Stimulated activated CD8-positive, alpha-beta memory T cell treated with anti-CD3 and anti-CD28 coated beads, Interleukin-15, amount 100 ng/mL, for 48 hours (primary cell): ENCODE measurements around the gene SLC2A1.
"Not testable (repeated sequence)": the region's sequence is repeated elsewhere in the genome, so short reads cannot be mapped to it uniquely, and the experiment has no call there.

Experiments used
- DNase-seq, 2 donors: peaks; one replicate each; pipeline ENCODE4 v3.0.0-alpha.2; 2020; ENCODE audit warnings: low read depth in 2 of 2

The SLC2A1 gene

GRCh38 chr1:42899960-42900359, 58.7 kb downstream of the SLC2A1 start:
- DNase-seq, result not testable (repeated sequence)

DNA sequence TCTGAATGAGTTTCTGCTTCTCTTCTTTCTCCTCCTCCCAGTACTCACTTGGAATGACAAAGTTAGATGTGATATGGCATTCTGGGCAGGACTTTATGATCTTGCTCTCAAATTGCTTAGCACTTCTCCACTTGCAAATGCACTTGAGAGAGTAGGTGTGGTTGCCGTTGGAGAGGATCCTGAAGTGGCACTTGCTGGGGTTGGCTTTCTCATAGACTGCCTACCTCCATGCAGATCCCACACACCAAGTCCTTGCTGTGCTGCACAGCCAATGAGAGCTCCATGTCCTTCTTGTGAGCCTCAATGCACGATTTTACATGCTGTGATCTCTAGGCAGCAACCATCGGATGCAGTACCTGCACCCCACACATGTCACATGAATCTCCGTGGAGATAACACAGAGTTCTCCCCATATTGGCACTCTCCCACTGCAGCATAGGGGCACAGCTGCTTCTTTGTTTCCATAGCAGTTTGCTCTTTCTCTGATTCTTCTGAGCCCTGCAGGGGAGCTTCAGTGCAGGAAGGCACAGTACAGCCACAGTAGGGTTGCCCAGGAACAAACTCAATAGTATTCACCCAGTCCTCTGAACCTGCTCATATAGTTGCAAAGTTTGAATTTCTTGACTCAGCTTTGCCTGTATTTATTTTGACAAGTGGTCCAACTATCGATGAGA, 67.1 kb downstream of the SLC2A1 start:
- DNase-seq, result no peak

DNA sequence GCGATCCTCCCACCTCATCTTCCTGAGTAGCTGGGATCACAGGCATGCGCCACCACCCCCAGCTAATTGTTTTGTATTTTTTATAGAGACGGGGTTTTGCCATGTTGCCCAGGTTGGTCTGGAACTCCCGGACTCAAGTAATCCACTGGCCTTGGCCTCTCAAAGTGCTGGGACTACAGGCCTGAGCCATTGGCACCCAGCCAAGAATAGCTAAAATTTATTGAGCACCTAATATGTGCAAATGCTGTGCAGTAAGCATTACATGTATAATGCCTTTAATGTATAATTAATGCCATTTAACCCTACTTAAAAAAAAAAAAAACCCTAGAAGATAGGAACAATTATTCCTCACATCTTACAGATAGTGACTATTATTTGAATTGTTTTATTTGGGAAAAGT, 69.4 kb downstream of the SLC2A1 start:
- DNase-seq, result no peak

- DNase-seq, result no peak
These were observed 70.5 kb downstream of the SLC2A1 start for GRCh38 chr1:42888013-42888633.

DNA sequence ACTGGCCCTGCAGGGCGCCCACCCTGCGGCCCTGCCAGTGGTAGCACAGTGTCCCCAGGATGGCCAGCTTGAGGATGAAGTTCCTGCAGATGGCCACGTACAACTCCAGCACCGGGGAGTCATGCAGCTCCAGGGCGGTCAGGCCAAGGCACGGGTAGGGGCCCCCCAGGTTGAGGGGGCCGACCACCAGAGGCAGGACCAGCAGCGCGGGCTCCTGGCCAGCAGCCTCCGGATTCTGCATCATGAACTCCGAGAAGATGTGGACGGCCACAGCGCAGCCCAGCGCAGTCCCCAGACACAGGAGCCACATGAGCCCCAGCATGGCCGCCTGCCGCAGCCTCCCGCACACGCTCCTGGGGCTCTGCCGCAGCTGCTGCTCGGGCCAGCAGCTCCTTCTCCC, 71.3 kb downstream of the SLC2A1 start:
- DNase-seq, result no peak

DNA sequence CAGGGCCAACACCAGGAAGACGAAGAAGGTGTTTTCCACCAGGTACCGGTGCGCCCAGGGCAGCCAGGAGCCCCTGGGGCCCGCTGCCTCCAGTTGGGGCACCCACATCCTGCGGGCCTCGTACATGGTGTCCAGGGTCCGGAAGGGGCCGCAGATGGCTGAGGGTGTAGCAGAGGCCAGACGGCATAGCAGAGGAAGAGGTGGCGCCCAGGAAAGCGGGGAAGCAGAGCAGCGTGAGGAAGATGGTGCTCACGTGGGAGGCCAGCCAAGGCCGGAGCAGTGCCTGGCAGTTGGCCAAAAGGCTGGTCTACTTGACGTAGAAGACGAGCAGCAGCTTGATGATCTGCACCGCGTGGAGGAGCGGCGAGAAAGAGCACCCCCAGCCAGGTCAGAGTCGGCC, 71.9 kb downstream of the SLC2A1 start:
- no peak for DNase-seq

- DNase-seq, result no peak
These were observed 72.5 kb downstream of the SLC2A1 start for GRCh38 chr1:42886046-42886739.

DNA sequence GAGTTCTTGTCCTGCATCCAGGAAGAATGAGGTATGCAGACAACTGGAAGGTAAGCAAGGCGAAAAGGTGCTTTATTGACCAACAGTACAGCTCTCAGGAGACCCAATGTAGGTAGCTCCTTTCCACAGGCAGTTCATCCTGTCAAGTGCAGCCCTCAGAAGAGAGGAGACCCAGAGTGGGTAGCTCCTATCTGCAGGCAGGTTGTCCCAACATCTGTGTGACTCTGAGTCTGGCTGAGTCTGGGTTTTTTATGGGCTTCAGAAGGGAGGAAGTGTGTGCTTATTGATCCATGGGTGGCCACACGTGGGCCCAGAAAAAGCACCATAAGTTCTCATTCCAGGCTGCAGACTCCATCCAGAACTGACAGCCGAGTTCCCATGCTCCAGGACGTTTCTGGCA, 78.3 kb downstream of the SLC2A1 start:
- DNase-seq, result no peak

- DNase-seq, result no peak
These were observed 81.3 kb downstream of the SLC2A1 start for GRCh38 chr1:42877380-42877779.

- DNase-seq, result no peak
These were observed 82.7 kb downstream of the SLC2A1 start for GRCh38 chr1:42876009-42876408.
